ENCODE data around the gene TCL1A. TPM values are rescaled to one million over a fixed set of nuclear protein-coding genes. Genes with fewer than 3 reads are reported as not detected.

TCL1A gene
- total RNA-seq, 2 donors from 2014 or later: not detected

- Histone ChIP-seq H3K36me3 (replicated peaks in 1 of 2; ENCODE audit: insufficient read depth in 1 of 2, low read depth in 2 of 2) (no peaks in the 10 kb centered on the region), H3K4me3 (no peak overlapping the region), H3K27ac (no peak overlapping the region), H3K27me3 (no peaks in the 10 kb centered on the region), H3K4me1 (peaks cover 15% of the 10 kb centered on the region), H3K9me3 (peaks cover 0 to 4% (median 0%) of the 10 kb centered on the region in 3 donors)
- ATAC-seq: no peak
- intact Hi-C loops (cut with DNase I): no loop called here
- no peak for DNase-seq
- TF ChIP-seq CTCF (IDR thresholded peaks at IDR 0.05): no peak
- TF ChIP-seq POLR2A (IDR thresholded peaks at IDR 0.05): no peak
- WGBS, 2 donors: 83% methylated on average over 5 of the region's 5 CpGs
These were observed 11.9 kb upstream of the TCL1A start for GRCh38 chr14:95725685-95726336.

DNA sequence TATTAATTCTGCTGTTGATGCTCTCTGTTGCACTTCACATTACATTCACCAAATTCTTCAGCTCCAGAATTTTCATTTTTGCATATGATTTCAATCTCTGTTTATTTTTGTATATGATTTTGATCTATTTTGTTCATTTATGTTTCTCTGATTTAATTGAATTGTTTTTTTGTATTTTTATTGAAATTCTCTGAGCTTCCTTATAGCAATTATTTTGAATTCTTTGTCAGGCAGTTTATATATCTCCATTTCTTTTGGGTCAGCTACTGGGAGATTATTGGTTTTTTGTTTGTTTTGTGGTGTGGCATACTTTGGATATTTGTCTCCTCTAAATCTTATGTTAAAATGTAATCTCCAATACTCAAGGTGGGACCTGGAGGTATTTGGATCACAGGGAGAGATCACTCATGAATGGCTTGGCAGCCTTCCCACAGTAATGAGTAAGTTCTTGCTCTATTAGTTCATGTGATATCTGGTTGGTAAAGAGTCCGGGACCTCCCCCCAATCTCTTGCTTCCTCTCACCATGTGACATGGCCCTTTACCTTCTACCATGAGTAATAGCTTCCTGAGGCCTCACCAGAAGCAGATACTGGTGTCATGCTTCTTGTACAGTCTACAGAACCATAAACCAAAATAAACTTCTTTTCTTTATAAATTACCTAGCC lies 8.7 kb upstream of the TCL1A start:
- Histone ChIP-seq H3K27me3 (no peaks in the 10 kb centered on the region), H3K9me3 (peaks cover 0 to 4% (median 0%) of the 10 kb centered on the region in 3 donors), H3K4me3 (no peak overlapping the region), H3K36me3 (replicated peaks in 1 of 2; ENCODE audit: insufficient read depth in 1 of 2, low read depth in 2 of 2) (no peaks in the 10 kb centered on the region), H3K27ac (no peak overlapping the region), H3K4me1 (peaks cover 10% of the 10 kb centered on the region)
- intact Hi-C loops (cut with DNase I): no loop called here
- DNase-seq (no peak), ATAC-seq (no peak)
- 62 to 71% methylated on average over 1 of the region's 1 CpG for WGBS, 2 donors
- TF ChIP-seq CTCF (IDR thresholded peaks at IDR 0.05) (no peak), POLR2A (IDR thresholded peaks at IDR 0.05) (no peak)

DNA sequence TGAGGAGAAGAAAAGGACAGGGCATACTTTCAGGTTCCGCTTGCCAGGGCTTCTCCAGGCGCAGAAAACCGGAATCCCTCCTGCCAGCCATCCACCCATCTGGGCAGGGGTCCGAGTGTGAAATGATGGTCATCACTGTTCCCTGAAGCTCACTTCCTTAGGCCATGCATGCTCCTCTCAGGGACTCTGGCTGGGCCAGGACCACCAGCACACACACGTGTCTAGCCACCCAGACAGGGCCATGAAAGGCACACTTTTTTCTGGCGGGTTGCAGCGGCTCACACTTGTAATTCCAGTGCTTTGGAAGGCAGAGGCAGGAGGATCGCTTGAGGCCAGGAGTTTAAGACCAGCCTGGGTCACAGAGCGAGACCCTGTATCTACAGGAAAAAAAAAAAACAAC lies 1.5 kb downstream of the TCL1A start:
- no peak for ATAC-seq
- WGBS, 2 donors: 87 to 93% methylated on average over 9 of the region's 9 CpGs
- intact Hi-C loops (cut with DNase I): no loop called here
- Histone ChIP-seq H3K27me3 (no peaks in the 10 kb centered on the region), H3K4me3 (no peak overlapping the region), H3K9me3 (no peaks in the 10 kb centered on the region), H3K36me3 (replicated peaks in 1 of 2; ENCODE audit: insufficient read depth in 1 of 2, low read depth in 2 of 2) (no peaks in the 10 kb centered on the region), H3K4me1 (no peaks in the 10 kb centered on the region), H3K27ac (no peak overlapping the region)
- TF ChIP-seq POLR2A (IDR thresholded peaks at IDR 0.05): no peak
- no peak for TF ChIP-seq CTCF (IDR thresholded peaks at IDR 0.05)
- no peak for DNase-seq

- Histone ChIP-seq H3K27ac (no peak overlapping the region), H3K4me1 (no peaks in the 10 kb centered on the region), H3K36me3 (replicated peaks in 1 of 2; ENCODE audit: insufficient read depth in 1 of 2, low read depth in 2 of 2) (no peaks in the 10 kb centered on the region), H3K27me3 (no peaks in the 10 kb centered on the region), H3K9me3 (no peaks in the 10 kb centered on the region), H3K4me3 (no peak overlapping the region)
- WGBS, 2 donors: 65 to 77% methylated on average over 9 of the region's 9 CpGs
- TF ChIP-seq CTCF (IDR thresholded peaks at IDR 0.05) (no peak), POLR2A (IDR thresholded peaks at IDR 0.05) (no peak)
- ATAC-seq (no peak), DNase-seq (no peak)
- intact Hi-C loops (cut with DNase I): no loop called here
These were observed 2.3 kb downstream of the TCL1A start for GRCh38 chr14:95711476-95712176.
